GM12878 (cell line): ENCODE measurements around the gene MRPL37. TPM values are rescaled to one million over a fixed set of nuclear protein-coding genes. Genes with fewer than 3 reads are reported as not detected.

Source experiments
- ATAC-seq: fragments of 200-7000 bp; cut with Tn5 transposase; 3 replicates; pipeline ENCODE4 v1.9.1; 2020; ENCODE audit warnings: mild to moderate bottlenecking, moderate library complexity
- BruUV-seq: library from RNA; stranded (reverse); fragments of 400-500 nt; replicated peaks from 2 replicates; lab custom pipeline; 2021; lab: Mats Ljungman, UMichigan
- CTCF ChIA-PET: fragments of 300-600 bp; sonication (Branson Sonifier 250); formaldehyde crosslinking; extraction: SDS; loops from one replicate; lab custom pipeline; 2021; ENCODE audit warnings: inconsistent platforms; lab: Yijun Ruan, JAX
- POLR2A ChIA-PET: fragments of 350-600 bp; formaldehyde crosslinking; extraction: SDS; loops from one replicate; lab custom pipeline; 2021; ENCODE audit warnings: inconsistent platforms; lab: Charles Lee
- RAD21 ChIA-PET: fragments of 300-600 bp; sonication (Branson Sonifier 250); formaldehyde crosslinking; loops from one replicate; lab custom pipeline; 2023; ENCODE audit warnings: antibody characterized with exemption; ENCODE audit not compliant: unreplicated experiment; lab: Charles Lee
- SMC1A ChIA-PET: fragments of 300-600 bp; sonication (Branson Sonifier 250); formaldehyde crosslinking; loops from one replicate; lab custom pipeline; 2023; ENCODE audit not compliant: unreplicated experiment, uncharacterized antibody; lab: Charles Lee
- DNase-seq: peaks from one replicate; pipeline ENCODE4 v3.0.0-alpha.2; 2011; ENCODE audit warnings: low read depth, low spot score
- FAIRE-seq: peaks from 3 replicates; lab custom pipeline; 2011; peaks lifted over from hg19 to GRCh38; lab: Jason Lieb, UNC
- H2AFZ ChIP-seq: 2 replicates; pipeline ENCODE4 v1.6.0; 2011; ENCODE audit warnings: low read depth, low read length, control low read depth; ENCODE audit not compliant: control insufficient read depth
- H3K27ac ChIP-seq: 2 replicates; pipeline ENCODE4 v1.5.1; 2011; ENCODE audit warnings: control low read depth; ENCODE audit not compliant: control insufficient read depth, insufficient read depth
- H3K27me3 ChIP-seq, 2 experiments: replicated peaks in 1 of 2; 2 replicates each; pipeline versions ENCODE4 v1.6.0 to v1.6.1; 2011; ENCODE audit warnings: low read length in 1 of 2; ENCODE audit not compliant: control insufficient read depth in 2 of 2, insufficient read depth in 2 of 2
- H3K36me3 ChIP-seq, 2 experiments: 2 replicates each; pipeline ENCODE4 v1.5.1; 2011; ENCODE audit warnings: low read length in 1 of 2; ENCODE audit not compliant: control insufficient read depth in 2 of 2, insufficient read depth in 2 of 2
- H3K4me1 ChIP-seq: 2 replicates; pipeline ENCODE4 v1.6.1; 2011; ENCODE audit warnings: mild to moderate bottlenecking, low read length, moderate library complexity, mixed read lengths; ENCODE audit not compliant: control insufficient read depth, insufficient read depth
- H3K4me2 ChIP-seq: 2 replicates; pipeline ENCODE4 v1.6.0; 2011; ENCODE audit warnings: control low read depth; ENCODE audit not compliant: control insufficient read depth, insufficient read depth
- H3K4me3 ChIP-seq: fragments of 200-600 bp; sonication (generic); 2 replicates; pipeline ENCODE4 v1.5.1; 2016
- H3K79me2 ChIP-seq: 2 replicates; pipeline ENCODE4 v1.6.0; 2011; ENCODE audit warnings: low read length; ENCODE audit not compliant: control insufficient read depth, insufficient read depth
- H3K9ac ChIP-seq: 2 replicates; pipeline ENCODE4 v1.8.0; 2011; ENCODE audit warnings: low read length, control low read depth, mixed read lengths; ENCODE audit not compliant: control insufficient read depth, insufficient read depth
- H3K9me3 ChIP-seq: replicated peaks from 3 replicates; pipeline ENCODE4 v1.5.1; 2011; ENCODE audit warnings: mild to moderate bottlenecking, low read length; ENCODE audit not compliant: control insufficient read depth, insufficient read depth
- H4K20me1 ChIP-seq: 2 replicates; pipeline ENCODE4 v1.6.0; 2011; ENCODE audit not compliant: control insufficient read depth, insufficient read depth
- BHLHE40 ChIP-seq, 2 experiments: fragments of 450-650 bp in 1 of 2; IDR thresholded peaks; 2 replicates each; pipeline ENCODE4 v1.6.1; 2011 to 2017; ENCODE audit warnings: low read depth in 2 of 2, borderline replicate concordance in 1 of 2, improper control_type of control experiment in 1 of 2, low read length in 1 of 2, mild to moderate bottlenecking in 1 of 2
- CHD1 ChIP-seq: IDR thresholded peaks from 2 replicates; pipeline ENCODE4 v1.6.1; 2012; ENCODE audit warnings: low read depth, low read length, improper control_type of control experiment
- CHD2 ChIP-seq: IDR thresholded peaks from 2 replicates; pipeline ENCODE4 v1.6.1; 2011; ENCODE audit warnings: low read depth, low read length, improper control_type of control experiment, borderline replicate concordance
- EP300 ChIP-seq, 2 experiments: fragments of 150-350 bp in 1 of 2; IDR thresholded peaks; 2 replicates each; pipeline ENCODE4 v1.6.1; 2011 to 2012; ENCODE audit warnings: low read depth in 2 of 2, low read length in 2 of 2, borderline replicate concordance in 1 of 2, improper control_type of control experiment in 1 of 2, inconsistent platforms in 1 of 2; ENCODE audit not compliant: control insufficient read depth in 1 of 2
- IRF4 ChIP-seq: IDR thresholded peaks from 2 replicates; pipeline ENCODE4 v1.6.1; 2011; ENCODE audit warnings: low read depth, low read length
- KAT2A ChIP-seq: conservative IDR thresholded peaks from 2 replicates; pipeline ENCODE4 v1.6.1; 2011; ENCODE audit warnings: low read depth, low read length; ENCODE audit not compliant: control insufficient read depth
- NR2F1 ChIP-seq: fragments of 450-650 bp; conservative IDR thresholded peaks from 2 replicates; pipeline ENCODE4 v1.6.1; 2017; ENCODE audit warnings: mild to moderate bottlenecking
- POLR2AphosphoS2 ChIP-seq: IDR thresholded peaks from 2 replicates; pipeline ENCODE4 v1.6.1; 2011; ENCODE audit warnings: low read depth, mild to moderate bottlenecking, low read length, improper control_type of control experiment, moderate library complexity
- RUNX3 ChIP-seq: IDR thresholded peaks from 2 replicates; pipeline ENCODE4 v1.6.1; 2012; ENCODE audit warnings: low read length, inconsistent platforms
- SKIL ChIP-seq: fragments of 450-650 bp; IDR thresholded peaks from 2 replicates; pipeline ENCODE4 v1.6.1; 2017; ENCODE audit warnings: mild to moderate bottlenecking, low read depth, inconsistent platforms; ENCODE audit not compliant: poor library complexity, severe bottlenecking
- WGBS: methylation state at CpG from one replicate; pipeline ENCODE4 v1.1.6; 2016; ENCODE audit warnings: low lambda C conversion rate; ENCODE audit not compliant: insufficient replicate concordance, insufficient coverage; ENCODE audit errors: missing lambda C conversion rate; 5-methylcytosine and 5-hydroxymethylcytosine counted together
- in situ Hi-C: fragments of 300-500 bp; cut with MboI; formaldehyde crosslinking; loops from 9 replicates; pipeline ENCODE4 v1.14.3; 2018; ENCODE audit warnings: mixed read lengths
- intact Hi-C: fragments of 100-400 bp; cut with micrococcal nuclease; formaldehyde crosslinking; loops from one replicate; pipeline ENCODE4 v1.14.2; 2022; ENCODE audit not compliant: unreplicated experiment
- polyA plus RNA-seq, 11 experiments: library from polyadenylated mRNA; depleted of rRNA in 4 of 11; unstranded in 6 of 11; stranded (reverse) in 5 of 11; fragments of >200 nt; fragmentation: Nextera tagmentation in 4 of 11; fragmentation: Illumina TruSeq in 1 of 11; extraction: Ambion mirVana in 4 of 11; extraction: Trizol in 1 of 11; gene quantifications; 1 replicate in 1 of 11; 2 replicates in 10 of 11; pipeline versions ENCODE4 v1.2.1 to v1.2.3, GENCODE V29; 2011 to 2016; ENCODE audit warnings: inconsistent platforms in 2 of 11, missing spikeins in 2 of 11, low read depth in 1 of 11
- total RNA-seq, 4 experiments: library from RNA; depleted of rRNA in 3 of 4; stranded (reverse); fragments of >200 nt in 3 of 4; fragmentation: Illumina TruSeq in 1 of 4; extraction: Trizol in 1 of 4; gene quantifications; 2 replicates each; pipeline versions ENCODE4 v1.2.1 to v1.2.3, GENCODE V29; 2013 to 2021

The MRPL37 gene
- total and polyA plus RNA-seq, 10 of the 15 experiments (the other 5 are each of a cell fraction or from before 2014, with no cell fraction given): 41.4 to 217 (median 159) TPM

GRCh38 chr1:54249819-54250435 lies 50.0 kb downstream of the MRPL37 start:
- H3K36me3 ChIP-seq: peaks cover 0 to 17% of the 10 kb centered on the region in 2 experiments; a peak in 3 of 4 replicates
- intact Hi-C loops: no loop called here
- RAD21 ChIA-PET: no interaction called here
- no peak overlapping the region for H3K4me3 ChIP-seq
- in situ Hi-C loops: no loop called here
- H4K20me1 ChIP-seq: no peaks in the 10 kb centered on the region
- H3K27me3 ChIP-seq: no peaks in the 10 kb centered on the region
- H3K4me1 ChIP-seq: no peaks in the 10 kb centered on the region
- 82% methylated on average over 9 of the region's 9 CpGs for WGBS
- no peaks in the 10 kb centered on the region for H3K79me2 ChIP-seq
- no peak for FAIRE-seq
- no TSS peak for BruUV-seq
- H3K9ac ChIP-seq: no peak overlapping the region
- SMC1A ChIA-PET: no interaction called here
- no peak overlapping the region for H2AFZ ChIP-seq
- H3K27ac ChIP-seq: no peak overlapping the region
- no peak for ATAC-seq
- no peak for DNase-seq
- no peaks in the 10 kb centered on the region for H3K9me3 ChIP-seq
- POLR2A ChIA-PET: no interaction called here
- TF ChIP-seq EP300 (IDR thresholded peaks at IDR 0.05; ENCODE audit: borderline replicate concordance in 1 of 2, control insufficient read depth in 1 of 2, low read depth in 2 of 2, low read length in 2 of 2) (no peak), IRF4 (no peak), RUNX3 (no peak), CHD2 (no peak), NR2F1 (no peak), CHD1 (no peak), KAT2A (no peak), POLR2AphosphoS2 (no peak), BHLHE40 (IDR thresholded peaks at IDR 0.05; ENCODE audit: borderline replicate concordance in 1 of 2, low read depth in 2 of 2, low read length in 1 of 2) (no peak), SKIL (no peak)
- H3K4me2 ChIP-seq: no peak overlapping the region
- CTCF ChIA-PET: no interaction called here
